Epidermal melanocyte (primary cell): ENCODE measurements around the gene DIP2B.
"Not testable (repeated sequence)": the region's sequence is repeated elsewhere in the genome, so short reads cannot be mapped to it uniquely, and the experiment has no call there.

Experiments
- DNase-seq: peaks from one replicate; pipeline ENCODE4 v3.0.0; 2011; ENCODE audit warnings: low spot score; ENCODE audit not compliant: insufficient read length

The DIP2B gene

GRCh38 chr12:50676756-50677155 is 172.0 kb downstream of the DIP2B start:
- DNase-seq = no peak

- DNase-seq = no peak
Measured at GRCh38 chr12:50677858-50678257, 173.1 kb downstream of the DIP2B start.

- no peak for DNase-seq
Measured at GRCh38 chr12:50678650-50679365, 174.0 kb downstream of the DIP2B start.

GRCh38 chr12:50679612-50680011 is 174.8 kb downstream of the DIP2B start:
- no peak for DNase-seq

GRCh38 chr12:50681064-50681463 is 176.3 kb downstream of the DIP2B start:
- not testable (repeated sequence) for DNase-seq

- DNase-seq = no peak
Measured at GRCh38 chr12:50685641-50686040, 180.9 kb downstream of the DIP2B start.

GRCh38 chr12:50686406-50686805 is 181.6 kb downstream of the DIP2B start:
- no peak for DNase-seq

- no peak for DNase-seq
Measured at GRCh38 chr12:50686976-50687375, 182.2 kb downstream of the DIP2B start.

GRCh38 chr12:50689437-50689836 is 184.7 kb downstream of the DIP2B start:
- no peak for DNase-seq

- DNase-seq = no peak
Measured at GRCh38 chr12:50690925-50691324, 186.1 kb downstream of the DIP2B start.

GRCh38 chr12:50695961-50696360 is 191.2 kb downstream of the DIP2B start:
- DNase-seq = no peak

- DNase-seq = no peak
Measured at GRCh38 chr12:50696931-50697330, 192.1 kb downstream of the DIP2B start.

- no peak for DNase-seq
Measured at GRCh38 chr12:50699154-50699553, 194.4 kb downstream of the DIP2B start.

GRCh38 chr12:50699940-50700339 is 195.2 kb downstream of the DIP2B start:
- DNase-seq = no peak

GRCh38 chr12:50706606-50707005 is 201.8 kb downstream of the DIP2B start:
- no peak for DNase-seq

- no peak for DNase-seq
Measured at GRCh38 chr12:50707396-50707795, 202.6 kb downstream of the DIP2B start.

- no peak for DNase-seq
Measured at GRCh38 chr12:50708631-50709030, 203.8 kb downstream of the DIP2B start.

GRCh38 chr12:50711121-50711520 is 206.3 kb downstream of the DIP2B start:
- DNase-seq = no peak

- DNase-seq = no peak
Measured at GRCh38 chr12:50715174-50715573, 210.4 kb downstream of the DIP2B start.

- no peak for DNase-seq
Measured at GRCh38 chr12:50718760-50719159, 214.0 kb downstream of the DIP2B start.

- no peak for DNase-seq
Measured at GRCh38 chr12:50720085-50720484, 215.3 kb downstream of the DIP2B start.

GRCh38 chr12:50720501-50720900 is 215.7 kb downstream of the DIP2B start:
- DNase-seq = no peak

GRCh38 chr12:50723865-50724264 is 219.1 kb downstream of the DIP2B start:
- DNase-seq = no peak
